ENCODE data around the gene TAF3.

The TAF3 gene

GRCh38 chr10:7881119-7881518 lies 62.8 kb downstream of the TAF3 start:
- no peak for DNase-seq (ENCODE audit: low read depth in 2 of 2)

GRCh38 chr10:7886056-7886455 lies 67.8 kb downstream of the TAF3 start:
- DNase-seq (ENCODE audit: low read depth in 2 of 2), result no peak

GRCh38 chr10:7887174-7887816 lies 69.0 kb downstream of the TAF3 start:
- DNase-seq (ENCODE audit: low read depth in 2 of 2), result no peak

GRCh38 chr10:7889947-7890542 lies 71.7 kb downstream of the TAF3 start:
- no peak for DNase-seq (ENCODE audit: low read depth in 2 of 2)

- DNase-seq (ENCODE audit: low read depth in 2 of 2), result no peak
These were observed 72.5 kb downstream of the TAF3 start for GRCh38 chr10:7890781-7891180.

- no peak for DNase-seq (ENCODE audit: low read depth in 2 of 2)
These were observed 73.3 kb downstream of the TAF3 start for GRCh38 chr10:7891634-7892033.

- DNase-seq (ENCODE audit: low read depth in 2 of 2), result no peak
These were observed 73.8 kb downstream of the TAF3 start for GRCh38 chr10:7892146-7892545.

- no peak for DNase-seq (ENCODE audit: low read depth in 2 of 2)
These were observed 77.4 kb downstream of the TAF3 start for GRCh38 chr10:7895699-7896090.

GRCh38 chr10:7896297-7896696 lies 78.0 kb downstream of the TAF3 start:
- DNase-seq (ENCODE audit: low read depth in 2 of 2), result no peak

GRCh38 chr10:7901256-7901655 lies 83.0 kb downstream of the TAF3 start:
- no peak for DNase-seq (ENCODE audit: low read depth in 2 of 2)

GRCh38 chr10:7902413-7902812 lies 84.1 kb downstream of the TAF3 start:
- DNase-seq (ENCODE audit: low read depth in 2 of 2), result no peak

GRCh38 chr10:7903851-7904250 lies 85.5 kb downstream of the TAF3 start:
- no peak for DNase-seq (ENCODE audit: low read depth in 2 of 2)

GRCh38 chr10:7906128-7906527 lies 87.8 kb downstream of the TAF3 start:
- no peak for DNase-seq (ENCODE audit: low read depth in 2 of 2)

- DNase-seq (ENCODE audit: low read depth in 2 of 2), result no peak
These were observed 90.4 kb downstream of the TAF3 start for GRCh38 chr10:7908541-7909210.

- no peak for DNase-seq (ENCODE audit: low read depth in 2 of 2)
These were observed 95.0 kb downstream of the TAF3 start for GRCh38 chr10:7913126-7913872.

GRCh38 chr10:7915923-7916536 lies 97.7 kb downstream of the TAF3 start:
- DNase-seq (ENCODE audit: low read depth in 2 of 2), result no peak

GRCh38 chr10:7917736-7918135 lies 99.4 kb downstream of the TAF3 start:
- no peak for DNase-seq (ENCODE audit: low read depth in 2 of 2)

GRCh38 chr10:7922707-7923106 lies 104.4 kb downstream of the TAF3 start:
- no peak for DNase-seq (ENCODE audit: low read depth in 2 of 2)

GRCh38 chr10:7928536-7928935 lies 110.2 kb downstream of the TAF3 start:
- DNase-seq (ENCODE audit: low read depth in 2 of 2), result no peak

- DNase-seq (ENCODE audit: low read depth in 2 of 2), result no peak
These were observed 114.2 kb downstream of the TAF3 start for GRCh38 chr10:7932301-7933036.

- DNase-seq (ENCODE audit: low read depth in 2 of 2), result no peak
These were observed 115.0 kb downstream of the TAF3 start for GRCh38 chr10:7933262-7933661.
